Amniotic epithelial cell (primary cell): Measurements from ENCODE around the gene VSIG2.

ENCODE experiments used
- DNase-seq: peaks from one replicate; pipeline ENCODE4 v3.0.0-alpha.2; 2010; ENCODE audit warnings: low read depth

VSIG2 gene

DNA sequence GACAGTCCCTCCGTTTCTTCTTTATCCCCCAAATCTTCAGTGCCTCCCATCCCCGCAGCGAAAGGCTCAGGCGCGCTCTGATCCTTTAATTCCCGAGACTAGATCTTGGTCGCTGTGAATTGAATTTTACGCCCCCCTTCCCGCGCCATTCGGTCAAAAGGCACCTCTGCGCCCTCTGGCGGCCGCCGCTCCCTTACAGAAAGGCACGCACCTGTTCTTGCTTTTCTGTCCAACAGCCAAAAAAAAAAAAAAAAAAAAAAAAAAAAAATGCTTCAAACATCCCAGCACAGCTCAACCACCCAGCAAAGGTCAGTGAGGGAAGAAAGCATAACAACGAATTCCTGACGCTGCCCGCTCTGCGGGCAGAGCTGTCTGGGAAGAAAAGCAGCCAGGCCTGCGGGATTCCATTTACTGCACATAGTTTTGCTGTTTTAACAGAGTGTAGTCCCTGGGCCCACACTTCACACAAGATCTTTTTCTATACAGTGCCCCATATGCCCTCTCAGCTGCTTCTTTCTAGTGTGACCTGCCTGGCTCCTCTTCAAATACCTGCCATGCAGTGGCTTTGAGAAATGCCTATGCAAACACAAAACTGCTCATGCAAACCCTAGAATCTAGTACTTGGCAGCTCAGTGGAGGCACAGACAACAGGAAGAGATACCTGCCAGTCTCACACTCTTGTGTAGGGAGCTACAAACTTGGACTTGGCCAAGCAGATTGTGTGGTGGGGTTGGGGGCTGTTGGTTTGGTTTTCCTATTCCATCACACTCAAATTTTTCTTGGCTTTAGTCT lies 11.3 kb upstream of the VSIG2 start:
- DNase-seq, result peak; percentile 49

DNA sequence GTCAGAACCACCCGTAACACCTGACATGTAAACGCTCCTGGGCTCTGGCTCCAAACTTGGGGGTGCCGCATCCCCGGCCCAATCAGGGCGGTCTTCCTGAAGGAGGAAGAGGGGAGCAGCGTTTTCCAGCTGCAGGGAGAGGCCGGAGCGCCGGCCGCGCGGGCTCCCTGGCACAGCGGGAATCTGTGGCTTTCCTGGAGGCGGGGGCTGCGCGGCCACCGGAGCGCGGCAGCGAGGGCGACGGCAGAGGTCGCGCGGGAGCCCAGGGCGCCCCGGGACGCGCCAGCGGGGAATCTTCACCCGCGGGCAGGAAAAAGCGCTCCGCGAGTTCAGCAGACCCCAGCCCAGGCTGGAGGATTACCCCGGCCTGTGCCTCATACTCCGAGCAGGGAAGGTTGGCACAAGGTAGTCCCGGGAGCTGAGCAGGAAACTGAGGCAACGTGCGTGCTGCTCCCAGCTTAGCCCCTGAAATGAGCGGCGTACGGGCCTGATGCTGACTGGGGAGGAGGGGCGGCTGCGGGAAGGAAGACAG lies 10.6 kb upstream of the VSIG2 start:
- DNase-seq, result no peak

DNA sequence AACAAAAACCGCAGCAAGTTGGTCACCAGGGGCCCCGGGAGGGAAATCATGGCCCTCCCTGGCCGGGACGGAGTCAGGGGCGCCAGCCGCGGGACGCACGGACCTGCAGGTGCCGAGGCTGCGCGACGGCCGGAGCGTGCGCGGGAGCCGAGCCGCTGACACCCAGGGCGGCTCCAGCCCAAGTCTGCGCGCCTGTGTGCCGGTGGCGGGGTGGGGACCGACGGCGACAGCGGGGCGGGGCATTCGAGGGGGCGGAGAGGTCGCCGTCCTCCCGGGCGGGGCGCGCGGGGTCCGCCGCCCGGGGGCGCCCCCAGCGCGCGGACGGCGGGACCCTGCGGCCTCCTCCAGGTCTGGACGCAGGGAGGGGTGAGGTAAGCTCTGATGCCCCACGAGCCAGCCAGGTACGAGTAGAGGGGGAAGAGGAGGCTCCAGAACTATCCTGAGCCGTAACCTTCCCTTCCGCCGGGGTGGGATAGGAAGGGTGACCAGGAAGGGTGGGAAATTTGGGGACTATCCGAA lies 10.1 kb upstream of the VSIG2 start, which contains the start of gene ESAM:
ESAM (minus strand) TSS at position 186 of the 519 bp plus-strand sequence; CDS start at position 50, 136 bp downstream.
- no peak for DNase-seq

DNA sequence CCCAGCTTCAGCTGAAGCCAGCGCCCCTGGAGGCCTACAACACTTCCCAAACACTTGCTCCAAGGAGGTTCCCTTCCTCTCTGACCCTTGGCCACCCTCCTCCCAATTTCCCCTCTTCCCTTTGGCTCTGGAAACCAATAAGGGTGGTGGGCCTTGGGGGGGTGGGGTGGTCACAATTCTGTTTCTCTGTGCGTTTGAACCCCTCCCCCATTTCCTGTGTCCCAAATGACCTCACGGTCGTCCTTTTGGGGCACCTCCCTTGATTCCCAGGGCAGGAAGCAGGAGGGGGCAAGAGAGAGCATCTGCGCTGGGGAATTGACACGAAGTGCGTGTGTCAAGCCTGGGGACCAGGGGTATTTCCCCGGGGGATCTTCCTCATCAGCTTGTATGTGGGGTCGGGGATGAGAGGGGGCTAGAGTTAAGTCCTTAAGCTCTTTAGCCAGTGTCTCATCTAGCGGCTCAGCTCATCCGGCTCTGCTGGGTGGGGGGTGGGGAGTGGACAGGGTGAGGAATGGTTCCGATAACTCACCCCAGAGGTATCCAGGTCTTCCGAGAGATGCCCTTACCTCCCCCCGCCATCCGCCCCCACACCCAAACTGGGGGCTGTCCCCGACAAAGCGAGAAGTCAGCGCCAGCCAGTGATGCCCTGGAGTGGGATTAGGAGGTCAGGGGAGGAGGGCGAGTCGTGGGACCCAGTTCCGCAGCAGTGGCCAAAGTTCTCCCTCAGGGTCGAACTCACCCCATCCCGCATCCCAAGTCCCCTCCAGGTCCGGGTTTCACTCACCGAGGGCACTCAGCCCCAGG lies 9.4 kb upstream of the VSIG2 start:
- DNase-seq, result no peak

DNA sequence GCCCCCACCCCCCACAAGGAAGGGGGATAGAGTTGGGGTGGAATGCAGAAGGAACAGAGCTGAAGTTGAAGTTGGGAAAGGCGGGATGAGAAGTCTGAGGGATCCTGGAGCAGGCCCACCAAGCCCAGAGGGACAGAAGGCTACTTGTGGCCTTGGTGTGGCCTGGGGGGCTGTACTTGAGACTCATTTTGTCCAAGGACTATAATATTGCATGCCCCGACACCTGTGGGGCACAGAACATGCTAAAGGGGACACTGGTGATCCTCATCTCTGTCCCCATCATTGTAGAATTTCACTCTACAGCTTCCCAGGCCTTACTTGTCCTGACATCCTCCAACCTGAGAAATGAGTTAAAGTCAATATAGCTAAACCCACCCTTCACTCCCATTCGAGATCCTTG lies 8.8 kb upstream of the VSIG2 start:
- no peak for DNase-seq

DNA sequence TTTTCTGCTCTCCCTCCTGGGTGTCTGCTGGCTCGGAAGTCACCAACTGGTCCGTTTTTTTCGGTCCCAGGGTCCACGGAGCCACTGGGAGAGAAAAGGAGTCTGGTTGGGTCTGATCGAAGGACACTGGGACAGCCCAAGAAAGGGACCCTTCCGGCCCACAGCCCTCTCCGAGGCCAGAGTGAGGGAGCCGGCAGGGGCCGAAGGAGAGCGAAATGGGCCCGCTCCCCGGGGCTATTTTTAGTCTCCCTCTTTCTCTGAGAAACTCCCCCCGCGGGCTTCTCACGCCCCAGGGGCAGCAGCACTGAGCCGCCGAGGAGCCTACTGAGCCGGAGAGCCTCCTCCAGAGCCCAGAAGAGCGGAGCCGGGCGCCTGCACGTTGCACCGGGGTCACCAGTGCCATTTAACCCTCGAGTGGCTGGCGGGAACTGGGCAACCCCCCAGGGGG lies 8.2 kb upstream of the VSIG2 start:
- DNase-seq, result no peak

DNA sequence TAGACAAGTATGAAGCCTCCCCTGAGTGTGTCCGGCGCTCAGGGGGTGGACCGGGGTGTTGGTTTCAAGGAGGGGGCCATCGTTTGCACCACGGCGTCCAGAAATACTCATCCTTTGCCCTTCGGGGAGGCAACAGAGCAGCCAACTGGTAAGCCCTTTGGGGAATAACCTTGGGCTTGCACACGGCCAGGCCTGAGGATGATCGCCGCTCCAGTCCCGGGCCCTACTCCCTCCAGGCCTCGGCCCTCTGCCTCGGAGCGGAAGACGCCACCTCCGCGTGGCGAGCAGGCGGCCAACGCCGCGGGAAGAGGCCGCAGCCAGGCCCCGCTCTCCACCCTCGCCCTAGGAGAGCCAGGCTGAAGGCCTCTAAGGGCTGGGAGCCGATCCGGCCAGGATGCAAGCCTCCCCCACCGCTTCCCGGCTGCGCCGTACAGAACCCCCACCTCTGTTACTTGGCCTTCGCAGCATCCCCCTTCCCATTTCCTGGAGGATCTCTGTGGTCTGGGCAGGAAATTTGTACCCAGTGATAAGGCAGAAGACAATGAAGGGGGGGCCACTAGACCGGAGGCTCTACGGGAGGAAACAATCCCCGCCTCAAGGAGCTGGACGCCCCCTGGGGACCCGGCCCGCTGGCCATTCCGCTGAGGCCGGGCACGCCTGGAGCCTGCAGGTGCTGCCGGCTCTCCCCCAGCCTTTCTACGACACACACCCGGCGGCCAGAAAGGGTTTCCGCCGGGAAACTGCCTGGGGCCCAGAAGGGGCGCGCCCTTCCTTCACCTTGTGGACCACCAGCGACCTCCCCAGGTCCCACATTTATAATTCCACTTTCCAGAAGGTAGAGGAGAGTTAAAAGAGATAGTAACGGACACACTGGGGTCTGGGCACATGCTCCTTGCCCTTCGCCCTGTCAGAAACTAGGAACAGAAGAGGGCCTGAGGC lies 7.5 kb upstream of the VSIG2 start:
- DNase-seq, result no peak

DNA sequence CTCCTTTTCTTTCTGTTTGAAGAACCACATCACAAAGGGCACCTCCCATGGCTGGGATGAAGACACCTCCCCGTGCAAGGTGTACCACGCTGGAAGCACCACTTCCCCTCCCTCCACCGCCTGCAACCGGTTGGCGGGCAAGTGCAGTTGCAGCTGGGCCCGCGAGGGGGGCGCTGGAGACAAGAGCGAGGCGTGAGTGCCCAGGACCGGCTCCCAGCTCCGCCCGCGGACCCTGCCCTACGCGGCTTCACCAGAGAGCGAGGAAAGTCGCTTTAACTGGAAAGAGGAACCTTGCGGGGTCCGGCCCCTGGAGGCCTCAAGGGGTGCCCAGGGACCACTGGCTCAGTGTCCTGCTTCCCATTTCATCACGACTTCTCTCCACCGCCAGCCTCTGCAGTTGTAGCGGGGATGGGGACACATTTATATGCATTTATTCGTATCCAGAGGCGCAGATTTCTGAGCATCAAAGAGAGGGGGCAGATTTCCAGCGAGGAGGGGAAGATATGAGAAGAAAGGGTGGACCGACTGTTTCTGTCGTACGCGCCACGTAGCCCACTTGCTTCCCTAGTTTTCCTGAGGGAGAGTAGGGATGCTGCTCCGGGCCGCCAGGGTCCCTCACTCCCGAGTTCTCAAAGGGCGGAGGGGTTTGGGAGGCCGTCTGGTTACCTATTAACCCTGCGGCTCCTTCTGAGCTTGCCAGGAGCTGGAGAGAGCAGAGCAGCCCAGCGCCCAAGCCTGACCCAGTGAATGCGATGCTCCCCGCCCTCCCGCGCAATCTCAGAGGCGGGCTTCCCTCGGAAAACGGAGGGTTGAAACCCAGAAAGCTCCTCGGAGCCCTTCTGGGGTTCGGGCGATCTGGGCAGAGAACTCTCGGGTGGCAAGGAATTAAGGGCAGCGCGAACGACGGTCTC lies 6.6 kb upstream of the VSIG2 start:
- peak; percentile 41 for DNase-seq

DNA sequence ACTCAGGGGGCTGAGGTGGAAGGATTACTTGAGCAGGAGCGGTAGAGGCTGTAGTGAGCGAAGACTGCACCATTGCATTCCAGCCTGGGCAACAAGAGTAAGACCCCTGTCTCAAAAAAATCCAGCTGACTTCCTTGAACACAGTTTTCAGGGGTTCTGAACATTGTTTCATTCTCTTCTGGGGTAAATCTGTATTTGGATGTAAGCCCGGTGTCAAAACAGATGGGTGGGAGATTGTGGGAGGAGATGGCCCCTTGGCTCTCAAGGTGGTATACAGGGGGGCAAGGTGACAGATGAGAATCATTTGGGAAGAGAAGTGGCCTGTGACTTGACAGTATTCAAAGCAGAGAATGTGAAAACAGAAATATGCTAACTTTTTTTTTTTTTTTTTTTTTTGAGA lies 5.3 kb upstream of the VSIG2 start:
- no peak for DNase-seq

DNA sequence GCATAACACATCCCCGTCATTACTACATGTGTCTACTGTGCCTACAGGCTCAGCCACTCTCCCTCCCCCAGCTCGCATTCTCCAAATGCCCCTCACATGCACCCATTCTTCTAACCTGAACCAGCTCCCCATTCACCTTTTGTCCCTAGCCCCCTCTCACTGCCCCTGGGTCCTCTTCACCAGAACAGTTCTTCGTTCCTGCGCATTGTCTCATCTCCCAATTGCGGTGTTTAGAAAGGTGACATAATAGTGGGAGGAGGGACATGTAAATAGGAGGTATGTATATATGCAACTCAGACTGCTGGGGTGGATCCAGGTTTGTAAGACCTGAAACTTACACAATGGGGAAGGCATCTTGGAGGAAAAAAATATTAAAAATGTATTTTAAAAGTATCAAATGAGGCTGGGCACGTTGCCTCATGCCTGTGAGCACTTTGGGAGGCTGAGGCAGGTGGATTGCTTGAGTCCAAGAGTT lies 4.7 kb upstream of the VSIG2 start:
- no peak for DNase-seq

DNA sequence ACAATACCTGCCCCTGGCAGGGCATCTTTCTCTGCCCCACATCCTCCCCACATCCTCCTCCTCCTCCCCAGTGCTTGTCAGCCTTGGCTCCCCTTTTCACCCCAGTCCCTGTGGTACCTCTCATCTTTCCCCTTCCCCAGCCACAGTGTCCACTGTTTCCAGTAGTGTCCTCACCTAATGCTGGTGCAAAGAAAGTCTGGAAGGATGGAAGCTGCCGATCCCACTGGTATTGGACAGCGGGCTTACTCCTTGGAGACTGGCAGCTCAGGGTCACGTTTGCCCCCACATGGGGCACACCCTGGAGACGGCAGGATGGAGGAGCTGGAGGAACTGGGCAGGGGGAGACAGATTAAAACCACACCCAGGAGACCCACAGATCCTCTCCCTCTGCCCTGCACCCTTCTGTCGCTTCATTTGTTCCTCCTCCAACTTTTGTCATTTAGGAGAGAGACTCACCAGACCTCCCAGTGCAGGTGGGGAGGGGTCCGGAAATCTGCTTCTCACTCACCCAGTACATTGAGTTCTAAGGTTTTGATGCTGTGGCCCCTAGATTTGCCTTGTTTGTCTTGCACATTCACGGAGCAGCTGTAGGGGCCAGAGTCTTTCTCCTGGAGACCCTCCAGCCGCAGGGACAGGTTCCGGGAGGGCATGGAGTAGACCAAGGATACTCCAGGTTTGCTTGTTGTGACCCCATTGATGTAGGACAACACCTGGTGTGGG lies 4.1 kb upstream of the VSIG2 start:
- no peak for DNase-seq

DNA sequence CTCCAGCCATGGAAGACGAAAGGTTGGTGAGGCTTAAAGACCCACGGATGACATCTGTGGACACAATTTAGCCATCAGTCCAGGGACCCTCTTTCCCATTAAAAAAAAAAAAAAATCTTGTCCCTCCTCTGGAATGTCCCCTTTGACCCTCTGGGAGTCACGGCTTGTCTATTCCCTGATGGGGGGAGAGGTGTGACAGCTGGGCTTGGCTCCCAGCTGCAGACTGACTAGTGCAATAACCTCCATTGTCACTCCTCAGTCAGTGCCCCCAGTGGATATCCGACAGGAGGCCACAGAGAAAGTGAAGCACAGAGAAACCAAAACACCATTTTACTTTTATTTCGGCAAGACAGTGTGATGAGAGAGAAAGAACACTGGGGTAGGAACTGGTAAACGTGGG lies 2.7 kb upstream of the VSIG2 start:
- no peak for DNase-seq

DNA sequence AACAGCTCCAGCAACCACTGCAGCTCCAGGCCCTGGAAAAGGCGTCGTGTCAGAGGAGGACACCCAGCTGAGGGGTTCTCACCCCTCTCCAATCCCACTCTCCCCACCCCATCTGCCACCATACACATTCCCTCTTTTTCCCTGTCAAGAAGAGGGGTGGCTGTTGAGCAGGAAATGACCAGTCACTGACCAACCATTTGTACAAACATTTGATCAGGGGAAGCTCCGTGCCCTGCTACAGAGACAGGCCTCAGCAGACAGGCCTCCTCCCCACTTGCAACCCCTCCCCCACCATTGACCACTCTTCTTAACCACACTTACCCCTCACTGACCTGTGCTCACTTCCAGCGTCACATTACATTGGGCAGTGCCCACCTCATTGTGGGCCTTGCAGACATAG lies 2.3 kb upstream of the VSIG2 start:
- DNase-seq, result no peak

DNA sequence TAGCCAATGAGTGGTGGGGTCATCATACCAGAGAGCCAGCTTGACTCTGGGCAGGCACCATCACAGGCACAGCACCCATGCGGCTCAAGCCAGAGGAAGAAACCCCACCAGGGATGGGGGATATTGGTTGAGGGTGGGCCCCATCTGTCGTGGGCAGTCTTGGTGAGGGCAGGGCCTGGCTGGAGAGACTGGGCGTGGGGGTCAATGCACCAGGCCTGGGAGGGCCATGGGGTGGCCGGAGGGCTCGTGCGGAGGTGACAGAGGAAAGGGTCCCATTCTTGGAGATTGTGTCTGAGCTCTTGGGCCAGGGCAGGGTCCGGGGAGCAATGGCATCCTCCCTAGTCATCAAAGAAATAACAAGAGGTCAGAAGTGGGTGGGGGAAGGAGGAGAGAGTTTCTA lies 1.6 kb upstream of the VSIG2 start:
- DNase-seq, result no peak

DNA sequence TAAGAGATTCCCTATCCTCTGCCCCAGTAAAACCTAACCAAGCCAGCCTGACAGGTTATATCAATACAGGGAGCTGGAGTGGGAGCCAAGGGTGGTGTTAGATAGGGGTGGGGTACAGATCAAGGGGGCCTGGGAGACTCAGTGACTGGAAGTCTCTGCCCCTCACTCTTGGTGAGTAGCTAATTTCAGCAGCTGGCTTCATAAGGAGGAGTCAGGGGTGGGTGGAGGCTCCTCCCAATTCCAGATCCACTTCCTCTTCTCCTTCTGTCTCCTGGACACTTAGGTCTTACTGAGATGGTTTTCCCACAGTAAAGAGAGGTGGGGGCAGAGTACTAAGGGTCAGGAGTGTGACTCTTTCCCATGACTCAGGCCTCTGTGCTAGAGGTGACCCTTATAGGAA lies 1.1 kb upstream of the VSIG2 start:
- DNase-seq, result no peak

DNA sequence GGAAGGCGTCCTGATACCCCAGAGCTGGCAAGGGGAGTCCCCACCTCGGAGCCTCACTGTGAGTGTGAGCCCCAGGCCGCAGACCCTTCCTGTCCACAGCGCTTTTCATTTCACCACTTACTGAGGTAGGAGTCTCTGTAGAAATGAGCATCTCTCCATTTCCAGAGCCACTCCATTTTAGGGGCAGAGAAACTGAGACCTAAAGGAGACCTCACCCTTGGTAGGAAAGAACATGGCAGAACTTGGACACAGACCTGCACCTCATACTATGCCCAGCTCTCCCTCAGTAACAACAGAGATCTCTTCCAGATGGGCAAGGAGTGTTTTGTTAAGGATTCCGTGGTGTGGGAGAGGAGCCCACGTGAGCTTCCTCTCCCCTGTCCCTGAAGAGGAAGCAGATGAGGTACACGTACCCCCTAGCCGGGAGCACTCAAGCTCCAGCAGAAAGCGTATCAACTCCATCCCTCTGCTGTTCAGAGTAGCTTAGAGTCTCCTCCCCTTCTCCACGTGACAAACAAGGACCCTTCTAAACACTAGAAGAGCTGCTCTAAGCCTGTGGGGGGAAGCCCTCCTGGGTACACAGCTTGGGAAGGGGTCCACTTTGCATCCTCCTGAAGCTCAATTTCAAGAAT lies 532 bp upstream of the VSIG2 start:
- no peak for DNase-seq

DNA sequence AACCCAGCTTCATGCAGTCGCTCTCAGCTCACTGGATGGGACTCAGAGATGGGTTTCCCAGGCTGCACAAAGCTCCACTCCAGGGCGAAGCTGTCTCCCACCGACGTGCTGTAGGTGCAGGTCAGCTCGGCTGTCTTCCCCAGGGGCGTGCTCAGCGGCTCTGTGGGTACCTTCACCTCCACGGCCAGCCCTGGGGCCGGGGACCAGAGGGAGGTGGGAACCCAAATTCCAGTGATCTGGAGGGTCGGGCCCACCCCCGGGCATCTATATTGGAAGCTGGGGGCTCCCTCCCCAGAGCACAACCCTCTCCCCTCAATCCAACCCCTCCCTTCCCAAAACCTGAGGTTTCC lies 689 bp downstream of the VSIG2 start:
- DNase-seq, result no peak

DNA sequence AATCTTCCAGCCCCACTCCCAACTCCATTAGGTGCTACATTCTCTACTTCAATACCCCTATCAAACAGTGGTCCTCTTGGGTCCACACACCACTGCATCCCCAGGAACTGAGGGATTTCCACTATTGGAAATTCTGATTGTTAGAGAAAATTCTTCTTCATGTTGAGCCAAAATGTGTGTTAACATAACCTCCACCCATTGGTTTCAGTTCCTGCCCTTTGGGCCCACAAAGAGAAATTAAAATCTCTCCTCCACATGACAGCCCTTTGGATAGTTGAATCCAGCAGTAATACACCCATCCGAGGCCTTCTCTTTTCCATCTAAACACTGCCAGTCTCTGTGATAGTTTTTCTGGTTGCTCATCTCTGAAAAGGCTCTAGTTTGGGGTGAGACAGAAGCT lies 2.1 kb downstream of the VSIG2 start:
- DNase-seq, result no peak
